GM18499 (cell line): Measurements from ENCODE around the gene EIF2S1.
"Not testable (repeated sequence)": the region's sequence is repeated elsewhere in the genome, so short reads cannot be mapped to it uniquely, and the experiment has no call there.

ENCODE experiments used
- ATAC-seq: cut with Tn5 transposase; IDR thresholded peaks from one replicate; pipeline ENCODE4 v1.9.1; 2021; ENCODE audit warnings: moderate number of reproducible peaks; ENCODE audit not compliant: insufficient read depth, unreplicated experiment

The EIF2S1 gene

DNA sequence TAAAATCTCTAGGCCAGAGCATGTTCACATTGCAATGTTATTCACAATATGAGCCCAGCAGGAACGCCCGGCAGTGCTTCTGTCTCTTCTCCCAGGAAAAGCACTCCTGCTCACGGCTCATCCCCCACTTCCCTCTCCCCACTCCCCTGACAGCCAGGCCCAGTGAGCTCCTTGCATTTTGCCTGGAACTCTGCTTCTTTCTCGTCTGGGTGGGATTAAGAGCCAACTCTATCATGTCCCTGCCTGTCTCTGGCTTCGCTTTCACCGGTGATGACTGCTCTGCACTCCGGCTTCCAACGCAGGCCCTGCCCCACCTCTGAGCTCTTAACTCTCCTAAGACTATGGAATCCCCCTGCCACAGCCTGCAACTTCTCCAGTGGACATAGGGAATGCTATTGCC, 49.3 kb downstream of the EIF2S1 start:
- no peak for ATAC-seq

DNA sequence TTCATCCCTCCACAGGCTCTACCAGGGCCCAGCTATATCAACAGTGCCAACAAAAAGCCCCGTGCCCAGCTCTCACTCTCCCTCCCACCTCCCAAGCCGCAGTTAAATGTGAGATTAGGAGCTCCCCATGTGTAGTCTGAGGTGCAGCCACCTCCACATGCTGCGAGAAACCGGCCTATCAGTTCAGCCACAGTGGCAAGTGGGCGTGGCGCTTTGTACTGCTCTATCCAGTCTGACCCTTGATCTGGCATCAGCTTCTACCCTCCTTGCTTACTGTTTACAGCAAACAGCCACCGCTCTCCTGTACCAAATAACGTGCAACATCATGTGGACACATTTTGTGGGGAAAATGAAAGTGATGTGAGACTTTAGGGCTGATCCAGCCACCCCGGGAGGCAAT, 50.2 kb downstream of the EIF2S1 start:
- no peak for ATAC-seq

DNA sequence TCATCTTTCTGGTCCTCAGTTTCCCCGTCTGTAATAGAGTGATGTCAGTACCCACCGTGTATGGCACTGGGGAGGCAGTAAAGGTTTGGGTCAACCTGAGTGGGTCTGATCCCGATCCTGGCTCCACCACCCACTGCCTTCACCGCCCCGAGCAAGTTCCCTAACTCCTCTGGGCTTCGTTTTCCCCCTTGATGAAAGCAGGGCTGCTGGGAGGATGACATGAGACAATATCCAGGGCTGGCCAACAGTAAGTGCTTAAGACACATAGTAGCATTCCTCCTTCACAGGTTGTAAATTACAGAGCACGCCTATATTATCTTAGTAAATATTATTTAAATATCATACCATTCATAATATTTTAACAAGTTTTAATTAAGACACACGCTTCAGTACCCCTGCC, 51.2 kb downstream of the EIF2S1 start:
- no peak for ATAC-seq

DNA sequence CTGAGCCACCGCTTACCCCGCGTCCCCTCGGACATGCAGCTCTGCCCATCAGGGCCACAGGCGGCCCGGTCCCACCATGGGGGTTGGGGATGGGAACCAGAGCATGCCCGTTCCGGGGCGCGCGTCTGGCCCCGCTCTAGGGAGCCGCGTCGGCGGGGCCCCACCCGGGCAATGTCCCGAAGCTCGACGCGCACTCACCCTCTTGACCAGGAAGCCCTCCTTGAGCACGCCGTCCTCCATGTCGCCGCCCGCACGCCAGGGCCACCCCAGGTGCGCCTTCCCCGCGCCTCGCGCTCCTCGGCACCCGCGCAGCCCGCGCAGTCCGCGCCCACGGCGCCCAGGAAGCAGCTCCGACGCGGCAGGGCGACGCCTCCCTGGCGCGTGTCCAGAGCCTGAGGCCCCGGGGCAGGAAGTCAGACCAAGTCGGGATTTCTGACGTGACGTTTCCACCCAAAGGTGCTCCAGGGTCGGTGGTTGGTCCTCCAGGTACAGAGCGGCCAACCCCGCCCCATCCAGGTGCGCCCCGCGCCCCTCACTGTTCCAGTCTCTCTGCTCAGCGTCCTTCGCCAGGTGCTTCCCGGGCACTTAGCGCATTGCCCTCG, 51.8 kb downstream of the EIF2S1 start, which contains the start of gene PLEK2:
Gene PLEK2 (minus strand): TSS at position 346 of the 602 bp plus-strand sequence. CDS start 106 bp downstream, at position 240.
- no peak for ATAC-seq

DNA sequence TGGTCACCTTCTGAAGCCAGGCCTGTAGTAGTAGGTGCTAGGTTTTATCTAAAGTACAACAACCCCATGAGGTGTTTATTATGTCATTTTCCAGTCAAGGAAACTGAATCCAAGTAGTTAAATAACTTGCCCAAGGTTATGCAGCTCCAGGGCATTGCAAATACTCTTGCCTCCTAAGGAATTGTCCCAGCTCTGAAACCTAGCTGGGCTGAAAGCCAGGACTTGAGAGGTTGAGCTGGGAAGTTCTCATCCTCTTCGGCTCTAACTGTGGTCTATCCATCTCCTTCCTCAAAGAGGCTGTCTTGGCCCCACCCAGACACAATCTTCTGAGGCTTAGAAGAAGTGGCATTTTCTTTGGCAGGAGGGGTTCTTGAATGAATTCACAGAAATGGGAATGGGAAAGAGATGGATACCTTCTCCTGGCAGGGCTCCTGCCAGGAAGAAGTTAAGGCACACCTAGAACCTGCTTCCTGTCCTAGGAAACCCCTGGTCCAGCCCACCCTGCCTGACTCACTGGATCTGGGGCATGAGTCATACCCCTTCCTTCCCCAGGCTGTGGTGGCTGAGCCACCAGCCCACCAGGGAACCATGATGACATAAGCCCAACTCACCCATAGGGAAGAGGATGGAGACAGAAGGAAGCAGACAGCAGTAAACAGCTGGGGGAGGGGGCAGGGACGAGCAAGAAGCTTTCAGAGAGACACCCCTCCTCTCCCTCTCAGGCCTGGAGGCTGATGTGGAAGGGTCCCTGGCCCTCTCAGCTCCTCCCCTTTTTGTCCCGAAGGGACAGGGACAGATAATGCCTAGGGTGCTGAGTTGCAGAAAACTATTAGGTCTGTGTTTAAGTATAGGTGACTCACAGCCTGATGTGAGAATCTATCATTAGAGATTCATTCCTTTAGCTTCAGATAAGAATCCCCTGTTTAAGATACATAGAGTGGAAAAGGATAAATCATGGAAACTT, 54.0 kb downstream of the EIF2S1 start:
- no peak for ATAC-seq

GRCh38 chr14:67415610-67416009, 55.5 kb downstream of the EIF2S1 start:
- not testable (repeated sequence) for ATAC-seq

GRCh38 chr14:67416085-67416484, 56.0 kb downstream of the EIF2S1 start:
- ATAC-seq: no peak

- ATAC-seq: no peak
Measured at GRCh38 chr14:67416810-67417209, 56.7 kb downstream of the EIF2S1 start.

- ATAC-seq: no peak
Measured at GRCh38 chr14:67417633-67418032, 57.5 kb downstream of the EIF2S1 start.

- ATAC-seq: no peak
Measured at GRCh38 chr14:67418401-67419191, 58.5 kb downstream of the EIF2S1 start.

DNA sequence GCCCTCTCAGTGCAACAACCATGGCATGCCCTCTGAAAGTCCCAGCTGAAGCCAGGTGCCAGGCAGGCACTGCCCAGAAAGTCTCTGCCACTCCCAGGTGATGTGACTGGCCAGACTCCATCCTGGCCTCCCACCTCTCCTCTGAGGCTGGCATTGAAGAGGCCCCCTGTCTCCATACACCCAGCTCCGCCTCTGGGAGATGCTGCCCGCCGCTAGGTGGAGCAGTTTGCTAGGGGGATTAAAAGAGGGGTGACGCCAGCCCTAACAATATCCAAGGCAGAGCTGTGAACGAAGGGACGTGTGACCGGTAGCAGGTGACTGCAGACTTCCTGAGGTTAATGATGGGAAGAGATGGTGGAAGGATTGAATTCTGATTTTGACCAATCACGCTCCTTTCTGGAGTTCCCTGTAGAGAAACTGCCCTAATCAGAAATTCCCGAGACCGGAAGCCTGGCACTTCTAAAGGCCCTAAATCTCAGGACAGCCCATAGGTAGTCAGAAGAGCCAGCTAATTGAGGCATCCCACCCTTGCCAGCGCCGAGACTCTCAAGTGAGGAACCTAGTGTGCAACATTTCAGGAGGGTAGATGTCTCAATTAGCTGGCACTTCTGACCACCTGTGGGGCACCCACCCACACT, 60.1 kb downstream of the EIF2S1 start:
- ATAC-seq: no peak

DNA sequence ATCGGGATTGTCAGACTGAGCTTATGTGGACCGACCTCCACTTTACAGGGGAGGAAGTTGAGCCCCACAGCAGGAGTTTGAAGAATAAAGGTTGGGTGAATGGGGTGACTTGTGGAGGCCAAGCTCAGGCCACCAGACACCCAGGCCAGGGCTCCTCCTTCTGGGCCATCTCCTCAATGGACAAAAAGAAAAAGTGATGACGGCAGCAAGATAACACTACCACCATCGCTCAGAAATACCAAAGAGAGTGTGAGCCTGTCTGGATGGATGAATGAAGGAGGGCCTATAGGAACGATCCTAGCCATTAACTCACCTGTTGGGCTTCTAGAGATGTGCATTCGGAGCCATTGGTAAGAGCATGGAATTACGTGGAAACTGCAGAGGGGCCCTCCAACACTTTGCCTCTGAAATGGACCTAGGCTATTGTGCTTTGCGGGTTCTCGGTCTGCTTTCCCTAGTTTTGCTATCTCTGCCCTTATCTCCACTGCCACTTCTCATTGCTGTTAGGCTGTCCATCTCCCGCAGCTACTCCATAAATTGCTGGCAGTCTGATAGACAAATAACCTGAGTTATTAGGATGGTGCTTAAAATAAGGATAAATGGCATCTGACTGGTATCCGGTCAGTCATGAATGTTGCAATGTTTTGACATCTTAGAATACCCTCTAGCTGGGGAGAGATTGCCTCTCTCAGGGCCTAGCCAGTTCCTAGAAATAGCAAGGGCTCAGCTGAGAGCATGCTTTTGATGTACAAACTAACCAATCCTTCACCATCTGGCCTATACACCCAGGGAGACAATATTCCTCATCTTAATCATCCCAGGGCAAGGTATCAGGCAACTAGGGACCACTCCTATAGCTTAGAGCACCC, 61.5 kb downstream of the EIF2S1 start:
- ATAC-seq: no peak

- no peak for ATAC-seq
Measured at GRCh38 chr14:67423424-67423823, 63.3 kb downstream of the EIF2S1 start.

DNA sequence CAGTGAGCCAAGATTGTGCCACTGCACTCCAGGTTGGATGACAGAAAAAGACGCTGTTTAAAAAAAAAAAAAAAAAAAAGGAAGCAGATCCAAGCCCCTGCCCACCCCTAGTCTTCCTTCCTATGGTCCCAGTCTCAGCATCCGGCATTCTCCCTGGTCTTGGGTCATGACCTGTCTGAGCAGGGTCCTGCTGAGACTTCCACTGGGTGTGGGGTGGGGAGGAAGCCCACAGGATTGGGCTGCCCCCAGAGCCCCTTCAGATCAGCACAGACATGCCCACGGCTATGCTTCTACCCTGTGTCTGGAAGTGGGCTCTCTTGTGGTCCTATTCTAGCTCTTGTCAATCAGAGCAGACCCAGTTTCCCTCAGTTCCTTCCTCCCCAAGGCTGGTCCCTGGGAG, 64.4 kb downstream of the EIF2S1 start:
- no peak for ATAC-seq

DNA sequence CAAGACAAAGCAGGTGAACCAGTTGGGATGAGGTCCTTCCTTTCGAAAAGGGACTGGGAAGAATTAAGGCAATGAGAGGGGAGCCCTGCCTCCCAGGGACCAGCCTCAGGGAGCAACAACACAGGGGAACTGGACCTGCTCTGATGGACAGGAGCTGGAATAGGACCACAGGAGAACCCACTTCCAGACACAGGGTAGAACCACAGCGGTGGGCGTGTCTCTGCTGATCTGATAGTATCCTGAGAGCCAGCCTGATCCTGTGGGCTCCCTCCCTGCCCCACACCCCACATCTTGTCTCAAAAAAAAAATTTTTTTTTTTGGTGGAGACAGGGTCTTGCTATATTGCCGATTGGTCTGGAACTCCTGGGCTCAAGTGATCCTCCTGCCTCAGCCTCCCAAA, 65.5 kb downstream of the EIF2S1 start:
- no peak for ATAC-seq

GRCh38 chr14:67426161-67426560, 66.0 kb downstream of the EIF2S1 start:
- no peak for ATAC-seq

- no peak for ATAC-seq
Measured at GRCh38 chr14:67426983-67427606, 67.0 kb downstream of the EIF2S1 start.

DNA sequence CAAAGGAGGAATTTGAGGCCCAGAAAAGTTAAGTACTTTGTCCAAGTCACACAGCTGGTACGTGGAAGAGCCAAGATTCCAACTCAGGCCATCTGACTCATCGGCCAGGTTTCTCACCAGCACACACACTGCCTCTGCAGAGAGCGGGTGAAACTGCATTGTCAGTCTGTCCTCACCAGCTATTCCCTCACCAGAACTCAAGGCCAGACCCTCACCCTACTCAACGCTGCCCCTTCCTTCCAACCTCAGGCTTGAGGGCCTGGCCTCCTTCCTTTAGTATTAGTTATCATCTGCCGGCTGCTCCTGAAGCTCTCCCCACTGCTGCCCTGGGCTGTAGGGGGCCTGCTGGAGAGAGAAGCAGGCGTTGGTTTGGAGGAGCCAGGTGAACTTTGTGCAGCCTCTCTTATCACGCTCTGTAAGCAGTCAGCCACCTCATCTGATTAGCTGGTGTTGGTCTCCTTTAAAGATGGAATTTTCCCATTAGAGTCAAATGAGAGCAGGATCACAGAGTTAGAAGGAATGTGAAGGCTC, 68.4 kb downstream of the EIF2S1 start:
- ATAC-seq: no peak
